Measurements from ENCODE around the gene FREM3. TPM values are rescaled to one million over a fixed set of nuclear protein-coding genes. Genes with fewer than 3 reads are reported as not detected.

FREM3 gene
- total and polyA plus RNA-seq, 2 of the 8 experiments (the other 6 are each of a cell fraction or from before 2014, with no cell fraction given), result 0.03 to 0.11 TPM

DNA sequence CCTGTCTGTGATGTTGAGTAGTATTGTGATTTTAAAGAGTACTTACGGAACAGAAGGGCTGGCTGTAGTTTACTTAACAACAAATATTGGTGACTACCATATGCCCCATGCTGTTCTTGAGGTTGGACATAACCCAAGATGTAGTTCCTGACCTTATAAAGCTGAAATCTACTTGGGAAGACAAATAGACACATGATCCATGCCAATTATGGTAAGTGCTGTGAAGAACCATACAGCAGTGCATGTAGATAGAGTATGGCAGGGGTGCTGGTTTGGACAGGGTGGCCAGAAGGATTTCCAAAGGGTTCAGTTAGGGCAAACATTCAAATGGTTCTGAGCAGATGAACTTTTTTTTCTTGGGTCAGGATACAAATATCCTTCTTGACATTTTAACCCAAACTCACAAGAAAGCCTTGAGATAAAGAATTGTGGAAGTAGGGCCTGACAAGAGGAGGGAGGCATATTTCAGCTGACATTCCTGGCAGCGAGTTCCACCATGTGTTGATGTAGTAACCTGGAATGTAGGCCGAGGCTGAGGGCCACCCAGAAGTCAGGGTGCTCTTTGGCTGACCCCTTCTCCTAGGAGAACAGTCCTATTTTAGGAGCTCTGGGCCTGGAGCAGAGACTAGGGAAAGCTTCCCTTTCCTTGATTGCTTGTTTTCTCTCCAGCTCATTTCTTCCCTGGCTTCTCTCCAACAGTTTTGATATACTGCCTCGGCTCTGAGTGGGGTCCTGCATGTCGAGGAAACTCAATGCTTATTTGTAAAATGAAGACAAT, 74.2 kb downstream of the FREM3 start:
- no peak for FAIRE-seq
- CTCF ChIA-PET (ENCODE audit: partially characterized antibody), result interaction anchor here (1.0 kb wide), 1 partner anchor 24 kb away, joined by 3 read pairs; no protein-coding TSS in a partner anchor
- no peak for TF ChIP-seq CBX5 (IDR thresholded peaks at IDR 0.05; ENCODE audit: low read depth, low read length)
- TF ChIP-seq SUZ12 (IDR thresholded peaks at IDR 0.05; ENCODE audit: low read length), result no peak
- TF ChIP-seq GABPA (IDR thresholded peaks at IDR 0.05; ENCODE audit: borderline replicate concordance, insufficient read depth, low read length), result no peak
- no peak for TF ChIP-seq ZNF274 (IDR thresholded peaks at IDR 0.05; ENCODE audit: borderline replicate concordance, extremely low read depth, low read length)
- no peak for TF ChIP-seq SP4 (IDR thresholded peaks at IDR 0.05; ENCODE audit: low read length)
- TF ChIP-seq, protein P1, sequence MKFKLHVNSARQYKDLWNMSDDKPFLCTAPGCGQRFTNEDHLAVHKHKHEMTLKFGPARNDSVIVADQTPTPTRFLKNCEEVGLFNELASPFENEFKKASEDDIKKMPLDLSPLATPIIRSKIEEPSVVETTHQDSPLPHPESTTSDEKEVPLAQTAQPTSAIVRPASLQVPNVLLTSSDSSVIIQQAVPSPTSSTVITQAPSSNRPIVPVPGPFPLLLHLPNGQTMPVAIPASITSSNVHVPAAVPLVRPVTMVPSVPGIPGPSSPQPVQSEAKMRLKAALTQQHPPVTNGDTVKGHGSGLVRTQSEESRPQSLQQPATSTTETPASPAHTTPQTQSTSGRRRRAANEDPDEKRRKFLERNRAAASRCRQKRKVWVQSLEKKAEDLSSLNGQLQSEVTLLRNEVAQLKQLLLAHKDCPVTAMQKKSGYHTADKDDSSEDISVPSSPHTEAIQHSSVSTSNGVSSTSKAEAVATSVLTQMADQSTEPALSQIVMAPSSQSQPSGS (IDR thresholded peaks at IDR 0.05; ENCODE audit: low read length), result no peak
- no peak for TF ChIP-seq BRCA1 (IDR thresholded peaks at IDR 0.05; ENCODE audit: low read depth, low read length)
- TF ChIP-seq NANOG (IDR thresholded peaks at IDR 0.05; ENCODE audit: insufficient read depth, low read depth, low read length, poor library complexity, severe bottlenecking), result no peak
- no peak for TF ChIP-seq CBX8 (IDR thresholded peaks at IDR 0.05; ENCODE audit: borderline replicate concordance, low read depth, low read length)
- TF ChIP-seq, protein P2, sequence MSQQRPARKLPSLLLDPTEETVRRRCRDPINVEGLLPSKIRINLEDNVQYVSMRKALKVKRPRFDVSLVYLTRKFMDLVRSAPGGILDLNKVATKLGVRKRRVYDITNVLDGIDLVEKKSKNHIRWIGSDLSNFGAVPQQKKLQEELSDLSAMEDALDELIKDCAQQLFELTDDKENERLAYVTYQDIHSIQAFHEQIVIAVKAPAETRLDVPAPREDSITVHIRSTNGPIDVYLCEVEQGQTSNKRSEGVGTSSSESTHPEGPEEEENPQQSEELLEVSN (IDR thresholded peaks at IDR 0.05), result no peak
- TF ChIP-seq CREB1 (IDR thresholded peaks at IDR 0.05), result no peak

More for the DNA sequence above, 74.2 kb downstream of the FREM3 start:
- Histone ChIP-seq H3K4me2 (ENCODE audit: insufficient read depth in 1 of 2, low read depth in 2 of 2, low read length in 2 of 2) (no peak overlapping the region), H3K27me3 (replicated peaks in 1 of 4; ENCODE audit: control insufficient read depth in 3 of 4, extremely low read depth in 1 of 4, insufficient read depth in 3 of 4, low read length in 3 of 4) (no peaks in the 10 kb centered on the region; a peak in 2 of 7 replicates), H4K5ac (ENCODE audit: insufficient read length, low read depth, low read length) (no peak overlapping the region), H3K79me2 (ENCODE audit: control insufficient read depth in 1 of 2, insufficient read depth in 2 of 2, low read length in 2 of 2) (no peaks in the 10 kb centered on the region), H3K27ac (ENCODE audit: low read depth, low read length) (no peak overlapping the region), H3K23ac (ENCODE audit: insufficient read length) (no peak overlapping the region), H2BK15ac (ENCODE audit: low read length) (no peak overlapping the region), H3K4me1 (replicated peaks in 1 of 4; ENCODE audit: control insufficient read depth in 3 of 4, insufficient read depth in 4 of 4, low read length in 3 of 4) (no peaks in the 10 kb centered on the region), H3K18ac (ENCODE audit: extremely low read depth, low read length) (no peak overlapping the region), H2AK5ac (ENCODE audit: low read depth, low read length) (no peak overlapping the region), H4K91ac (replicated peaks; ENCODE audit: insufficient read length, low read length) (no peak overlapping the region), H2BK120ac (replicated peaks; ENCODE audit: low read depth, low read length) (no peak overlapping the region), H3K4me3 (ENCODE audit: extremely low read depth in 1 of 4, insufficient read depth in 2 of 4, low read depth in 3 of 4, low read length in 4 of 4) (no peak overlapping the region), H3K36me3 (ENCODE audit: control insufficient read depth in 2 of 4, insufficient read depth in 4 of 4, low read length in 3 of 4) (no peaks in the 10 kb centered on the region), H3K9me3 (ENCODE audit: insufficient read depth in 2 of 2, low read depth in 1 of 2, low read length in 1 of 2) (no peaks in the 10 kb centered on the region), H4K20me1 (replicated peaks in 1 of 2; ENCODE audit: control insufficient read depth in 1 of 2, insufficient read depth in 2 of 2, low read length in 2 of 2) (no peaks in the 10 kb centered on the region), H2AFZ (ENCODE audit: low read length) (no peak overlapping the region), H2BK20ac (ENCODE audit: low read length) (no peak overlapping the region), H4K8ac (ENCODE audit: extremely low read depth, insufficient read depth, low read length) (no peak overlapping the region), H3K4ac (replicated peaks; ENCODE audit: insufficient read length, low read depth, low read length) (no peak overlapping the region), H2BK12ac (ENCODE audit: low read depth, low read length) (no peak overlapping the region), H3K79me1 (ENCODE audit: low read depth, low read length) (no peaks in the 10 kb centered on the region), H3K56ac (replicated peaks; ENCODE audit: insufficient read length, low read depth, low read length) (no peak overlapping the region), H3K9ac (replicated peaks in 1 of 4; ENCODE audit: extremely low read depth in 1 of 4, low read depth in 3 of 4, low read length in 3 of 4) (no peak overlapping the region), H3K14ac (ENCODE audit: insufficient read length) (no peak overlapping the region), H2BK5ac (ENCODE audit: low read depth, low read length) (no peak overlapping the region), H3K23me2 (ENCODE audit: low read depth, low read length) (no peaks in the 10 kb centered on the region)
- WGBS, 2 experiments (ENCODE audit: extremely low coverage in 1 of 2, insufficient coverage in 1 of 2, insufficient read length in 1 of 2, insufficient replicate concordance in 2 of 2, low coverage in 1 of 2, low lambda C conversion rate in 2 of 2, missing lambda C conversion rate in 1 of 2), result 90% methylated on average over 5 of the region's 5 CpGs; no CpG with 5 or more reads in 1 of the 2 experiments
- no peak for DNase-seq (ENCODE audit: low read depth in 1 of 2, low spot score in 2 of 2)
- POLR2A ChIA-PET (ENCODE audit: partially characterized antibody), result no interaction called here
